Breast epithelium (tissue), 3 donors: ENCODE results near the gene LAMTOR2.

Experiments used
- POLR2A ChIP-seq: fragments of 450-650 bp; IDR thresholded peaks from one replicate; pipeline ENCODE4 v1.6.1; 2016; ENCODE audit warnings: antibody characterized with exemption, mild to moderate bottlenecking, moderate library complexity
- POLR2AphosphoS5 ChIP-seq, 3 donors: sonication (generic); formaldehyde crosslinking; IDR thresholded peaks; one replicate each; pipeline ENCODE4 v1.6.1; 2017; ENCODE audit warnings: antibody characterized with exemption in 3 of 3
- TF ChIP-seq, protein P1 (sequence below), 3 donors: fragments of 450-650 bp; IDR thresholded peaks; one replicate each; pipeline ENCODE4 v1.5.1; 2016 to 2017; ENCODE audit warnings: antibody characterized with exemption in 3 of 3, mild to moderate bottlenecking in 3 of 3, moderate library complexity in 3 of 3

DNA sequence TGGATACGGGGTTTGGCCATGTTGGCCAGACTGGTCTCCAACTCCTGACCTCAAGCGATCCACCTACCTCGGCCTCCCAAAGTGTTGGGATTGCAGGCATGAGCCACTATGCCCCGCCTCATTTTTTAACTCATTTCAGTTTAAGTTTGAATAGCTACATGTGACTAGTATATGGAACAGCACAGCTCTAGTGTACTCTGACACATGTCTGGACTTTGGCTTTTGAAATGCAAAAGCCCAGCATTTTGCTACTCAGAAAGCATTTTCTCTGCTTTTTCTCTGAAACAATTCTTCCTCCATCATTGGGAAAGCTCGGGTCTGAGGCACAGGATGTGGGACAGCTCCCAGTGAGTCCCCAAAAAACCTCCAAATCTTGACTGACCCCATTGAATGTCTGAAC, 29.8 kb upstream of the LAMTOR2 start:
- TF ChIP-seq, protein P1, sequence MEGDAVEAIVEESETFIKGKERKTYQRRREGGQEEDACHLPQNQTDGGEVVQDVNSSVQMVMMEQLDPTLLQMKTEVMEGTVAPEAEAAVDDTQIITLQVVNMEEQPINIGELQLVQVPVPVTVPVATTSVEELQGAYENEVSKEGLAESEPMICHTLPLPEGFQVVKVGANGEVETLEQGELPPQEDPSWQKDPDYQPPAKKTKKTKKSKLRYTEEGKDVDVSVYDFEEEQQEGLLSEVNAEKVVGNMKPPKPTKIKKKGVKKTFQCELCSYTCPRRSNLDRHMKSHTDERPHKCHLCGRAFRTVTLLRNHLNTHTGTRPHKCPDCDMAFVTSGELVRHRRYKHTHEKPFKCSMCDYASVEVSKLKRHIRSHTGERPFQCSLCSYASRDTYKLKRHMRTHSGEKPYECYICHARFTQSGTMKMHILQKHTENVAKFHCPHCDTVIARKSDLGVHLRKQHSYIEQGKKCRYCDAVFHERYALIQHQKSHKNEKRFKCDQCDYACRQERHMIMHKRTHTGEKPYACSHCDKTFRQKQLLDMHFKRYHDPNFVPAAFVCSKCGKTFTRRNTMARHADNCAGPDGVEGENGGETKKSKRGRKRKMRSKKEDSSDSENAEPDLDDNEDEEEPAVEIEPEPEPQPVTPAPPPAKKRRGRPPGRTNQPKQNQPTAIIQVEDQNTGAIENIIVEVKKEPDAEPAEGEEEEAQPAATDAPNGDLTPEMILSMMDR (IDR thresholded peaks at IDR 0.05): no peak
- TF ChIP-seq POLR2AphosphoS5 (IDR thresholded peaks at IDR 0.05) (no peak), POLR2A (no peak)
